Activated CD8-positive, alpha-beta memory T cell treated with anti-CD3 and anti-CD28 coated beads, Interleukin-2, amount 50 U/mL, for 24 hours (primary cell): Measurements from ENCODE around the gene FILIP1L.

Experiments used
- DNase-seq: peaks from one replicate; pipeline ENCODE4 v3.0.0-alpha.2; 2020; ENCODE audit errors: extremely low read depth

Gene FILIP1L

GRCh38 chr3:99974989-99975388 lies 139.3 kb downstream of the FILIP1L start:
- DNase-seq = no peak

GRCh38 chr3:99972380-99973104 lies 141.8 kb downstream of the FILIP1L start:
- no peak for DNase-seq

- no peak for DNase-seq
Measured at GRCh38 chr3:99971761-99972160, 142.5 kb downstream of the FILIP1L start.

GRCh38 chr3:99970198-99970597 lies 144.1 kb downstream of the FILIP1L start:
- DNase-seq = no peak

- no peak for DNase-seq
Measured at GRCh38 chr3:99969136-99969535, 145.2 kb downstream of the FILIP1L start.

GRCh38 chr3:99967796-99968195 lies 146.5 kb downstream of the FILIP1L start:
- DNase-seq = no peak

- no peak for DNase-seq
Measured at GRCh38 chr3:99966662-99967416, 147.5 kb downstream of the FILIP1L start.

GRCh38 chr3:99965681-99966408 lies 148.5 kb downstream of the FILIP1L start:
- DNase-seq = no peak

- no peak for DNase-seq
Measured at GRCh38 chr3:99965077-99965476, 149.2 kb downstream of the FILIP1L start.

GRCh38 chr3:99962703-99963102 lies 151.6 kb downstream of the FILIP1L start:
- DNase-seq = no peak

GRCh38 chr3:99961756-99962515 lies 152.4 kb downstream of the FILIP1L start:
- DNase-seq = no peak

GRCh38 chr3:99960941-99961340 lies 153.4 kb downstream of the FILIP1L start:
- no peak for DNase-seq

- DNase-seq = no peak
Measured at GRCh38 chr3:99960123-99960878, 154.0 kb downstream of the FILIP1L start.

GRCh38 chr3:99958222-99958912 lies 155.9 kb downstream of the FILIP1L start:
- no peak for DNase-seq

- no peak for DNase-seq
Measured at GRCh38 chr3:99957151-99957796, 157.0 kb downstream of the FILIP1L start.

GRCh38 chr3:99955773-99956562 lies 158.3 kb downstream of the FILIP1L start:
- DNase-seq = no peak

GRCh38 chr3:99954914-99955644 lies 159.2 kb downstream of the FILIP1L start:
- DNase-seq = no peak

- no peak for DNase-seq
Measured at GRCh38 chr3:99953596-99953995, 160.7 kb downstream of the FILIP1L start.
